Breast epithelium (tissue), 3 donors: Measurements from ENCODE around the gene BCL2L13.

Experiments used
- POLR2A ChIP-seq: fragments of 450-650 bp; IDR thresholded peaks from one replicate; pipeline ENCODE4 v1.6.1; 2016; ENCODE audit warnings: antibody characterized with exemption, mild to moderate bottlenecking, moderate library complexity
- POLR2AphosphoS5 ChIP-seq, 3 donors: sonication (generic); formaldehyde crosslinking; IDR thresholded peaks; one replicate each; pipeline ENCODE4 v1.6.1; 2017; ENCODE audit warnings: antibody characterized with exemption in 3 of 3

DNA sequence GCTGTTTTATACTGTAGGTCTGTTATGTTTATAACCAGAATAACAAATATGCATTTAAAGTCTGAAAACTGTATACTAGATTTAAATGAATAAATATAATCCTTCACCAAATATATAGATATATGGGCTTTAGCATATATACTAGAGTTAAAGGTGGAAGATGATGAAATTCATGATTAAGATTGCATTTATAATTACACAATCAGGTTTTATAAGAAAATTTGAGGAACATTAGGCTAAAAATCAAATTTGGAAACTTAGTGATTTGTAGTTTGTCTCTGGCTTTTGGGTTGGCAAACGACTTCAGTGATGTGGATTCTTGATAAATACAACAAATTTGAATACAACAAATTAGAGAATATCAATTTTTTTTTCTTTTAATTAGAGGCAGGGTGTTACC is 10.0 kb downstream of the BCL2L13 start:
- TF ChIP-seq POLR2AphosphoS5 (IDR thresholded peaks at IDR 0.05) (no peak), POLR2A (no peak)
